GM19238 (cell line): ENCODE data around the gene GPX5.
A peak's percentile ranks its signal among the peaks of the same experiment; 100 is the strongest.
"Not testable (repeated sequence)": the region's sequence is repeated elsewhere in the genome, so short reads cannot be mapped to it uniquely, and the experiment has no call there.

Source experiments
- DNase-seq: peaks from one replicate; pipeline ENCODE4 v3.0.0; 2011; ENCODE audit warnings: low spot score; ENCODE audit not compliant: insufficient read length

GPX5 gene

GRCh38 chr6:28512387-28512786 lies 13.3 kb upstream of the GPX5 start:
- DNase-seq, result not testable (repeated sequence)

DNA sequence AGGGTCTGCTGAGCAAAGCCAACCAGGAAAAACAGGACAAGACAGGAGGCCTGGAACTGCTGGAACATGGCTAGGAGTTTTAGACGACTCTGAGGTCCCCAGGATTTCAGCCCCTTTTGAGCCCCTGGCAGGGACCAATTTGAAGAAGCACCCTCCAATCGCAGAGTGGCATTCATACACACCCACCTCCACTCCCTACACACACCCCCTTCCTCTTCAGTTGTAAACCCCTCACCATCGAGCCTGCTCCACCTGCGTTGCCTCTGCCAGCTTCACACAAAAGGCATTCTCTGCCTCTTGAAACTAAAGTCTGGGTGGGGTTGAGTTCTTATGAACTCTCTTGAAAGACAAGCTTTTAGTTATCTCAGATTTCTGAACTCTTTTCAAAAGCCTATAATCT lies 10.0 kb upstream of the GPX5 start, which contains the start of gene GPX6:
TSS of gene GPX6 (minus strand) at position 118 of the 400 bp plus-strand sequence. CDS start at position 68, 50 bp downstream.
- no peak for DNase-seq

GRCh38 chr6:28517964-28518363 lies 7.7 kb upstream of the GPX5 start:
- DNase-seq, result no peak

DNA sequence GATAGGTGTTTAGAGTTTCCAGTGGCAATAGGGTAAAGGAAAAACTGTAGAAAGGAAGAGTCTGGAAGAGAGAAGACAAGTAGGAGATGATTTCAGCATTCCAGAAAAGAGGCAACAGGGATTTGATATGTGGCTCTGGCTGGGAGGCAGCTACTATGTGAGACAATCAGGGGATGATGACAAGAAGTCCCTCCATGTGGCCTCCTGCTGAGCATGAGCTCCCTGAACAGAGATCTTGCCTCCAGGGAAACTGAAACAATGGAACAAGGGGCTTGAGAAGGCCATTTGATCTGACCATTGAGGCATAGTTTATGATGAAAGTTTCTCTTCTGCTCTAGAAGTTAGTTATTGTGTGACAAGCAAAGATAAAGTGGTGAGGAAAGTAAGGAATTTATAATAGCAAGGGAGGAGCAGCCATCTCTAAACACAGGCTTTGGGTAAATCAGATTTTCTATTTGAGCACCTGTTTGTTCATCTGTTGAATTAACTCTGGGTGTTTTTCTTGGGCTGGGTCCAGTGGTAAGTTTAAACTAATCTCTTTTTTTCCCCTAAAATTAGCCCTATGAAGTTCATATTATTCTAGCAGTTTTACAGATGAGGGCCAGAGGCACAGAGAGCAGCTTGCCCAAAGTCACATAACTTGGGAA lies 3.0 kb upstream of the GPX5 start:
- DNase-seq, result no peak

GRCh38 chr6:28523241-28523622 lies 2.4 kb upstream of the GPX5 start:
- DNase-seq, result no peak

DNA sequence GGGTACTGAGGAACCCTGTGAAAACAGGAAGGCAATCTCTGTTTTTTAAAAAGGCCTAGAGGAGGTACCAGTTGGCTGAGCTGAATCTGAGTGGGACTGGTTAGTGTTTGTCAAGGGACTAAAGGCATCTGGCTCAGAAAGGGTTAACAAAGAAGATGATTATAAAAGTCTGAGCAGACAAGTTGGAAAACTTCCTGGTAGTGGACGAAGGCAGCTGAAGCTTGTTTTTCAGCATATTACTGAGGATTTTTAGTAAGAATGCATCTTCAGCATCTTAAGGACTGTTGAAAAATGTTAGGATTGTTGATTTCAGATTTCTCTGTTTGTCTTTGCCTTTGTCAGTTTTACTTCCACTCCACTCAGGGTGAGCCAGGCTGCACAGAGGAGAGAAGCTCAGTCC lies 5.1 kb downstream of the GPX5 start:
- DNase-seq, result no peak

DNA sequence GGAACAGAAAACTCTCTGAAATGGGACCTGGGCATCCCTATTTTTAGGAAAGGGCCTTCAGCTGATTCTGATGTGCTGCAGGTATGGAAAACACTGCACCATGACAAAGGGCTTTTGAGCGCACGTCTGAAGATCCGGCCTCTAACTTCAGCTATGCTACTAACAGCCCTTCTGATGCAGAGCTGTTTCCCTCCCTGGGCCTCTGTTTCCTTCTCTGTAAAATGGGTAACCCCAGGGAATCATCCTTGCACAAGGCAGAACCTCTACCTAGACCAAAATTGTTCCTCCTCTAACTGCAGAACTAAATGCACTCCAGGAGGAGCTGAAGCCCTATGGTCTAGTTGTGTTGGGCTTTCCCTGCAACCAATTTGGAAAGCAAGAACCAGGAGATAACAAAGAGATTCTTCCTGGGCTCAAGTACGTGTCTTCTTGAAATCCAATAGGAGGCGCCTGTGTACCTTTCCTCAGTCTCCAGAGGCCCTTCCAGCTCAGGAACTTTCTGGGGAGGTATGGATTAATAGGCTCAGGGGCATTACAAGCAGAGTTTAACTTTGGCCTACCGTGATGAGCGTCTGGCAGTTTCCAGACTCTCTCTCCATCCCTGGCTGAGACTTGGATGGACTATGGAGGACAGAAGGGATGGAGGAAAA lies 5.9 kb downstream of the GPX5 start:
- DNase-seq, result no peak

- no peak for DNase-seq
These were observed 8.6 kb downstream of the GPX5 start for GRCh38 chr6:28534306-28534705.

GRCh38 chr6:28534875-28535274 lies 9.2 kb downstream of the GPX5 start:
- DNase-seq, result no peak

GRCh38 chr6:28537065-28537464 lies 11.4 kb downstream of the GPX5 start:
- DNase-seq, result no peak

DNA sequence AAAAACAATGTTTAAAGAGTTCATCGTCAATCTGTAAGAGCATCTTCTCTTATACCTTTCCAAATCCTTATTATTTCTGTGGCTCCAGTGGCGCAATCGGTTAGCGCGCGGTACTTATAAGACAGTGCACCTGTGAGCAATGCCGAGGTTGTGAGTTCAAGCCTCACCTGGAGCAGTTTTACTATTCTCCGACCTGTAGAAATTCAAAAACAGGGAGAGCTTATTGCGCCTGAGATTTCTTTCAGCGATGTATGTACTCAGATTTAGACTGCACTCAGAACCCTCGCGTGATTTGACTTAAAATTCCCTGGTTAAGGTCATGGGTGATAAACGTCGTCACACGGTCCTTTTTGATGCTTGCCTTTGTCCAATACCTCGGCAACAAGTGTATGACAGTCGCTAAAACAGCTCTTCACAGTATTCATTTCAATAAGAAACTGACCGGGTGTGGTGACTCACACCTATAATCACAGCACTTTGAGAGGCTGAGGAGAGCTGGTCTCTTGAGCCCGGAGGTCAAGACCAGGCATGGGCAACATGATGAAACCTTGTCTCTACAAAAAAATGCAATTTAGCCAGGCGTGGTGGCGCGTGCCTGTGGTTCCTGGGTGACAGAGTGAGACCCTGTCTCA lies 11.9 kb downstream of the GPX5 start:
- DNase-seq, result no peak

DNA sequence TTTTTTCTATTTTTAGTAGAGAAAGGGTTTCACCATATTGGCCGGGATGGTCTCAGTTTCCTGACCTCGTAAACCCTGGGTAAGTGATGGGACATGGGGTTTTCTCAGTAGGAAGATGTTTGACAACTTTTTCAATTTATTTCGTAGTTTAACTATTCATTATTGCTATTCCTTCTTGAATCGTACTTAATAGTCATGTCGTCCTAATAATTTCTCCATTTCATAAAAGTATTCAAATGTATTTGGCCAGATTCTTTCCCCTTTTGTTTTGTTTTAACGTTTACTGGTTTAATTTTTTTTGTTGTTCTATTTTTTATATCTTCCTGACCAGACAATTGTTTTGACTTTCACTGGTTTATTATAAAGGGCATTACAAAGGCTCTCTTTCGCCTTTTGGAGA lies 16.3 kb downstream of the GPX5 start:
- no peak for DNase-seq

DNA sequence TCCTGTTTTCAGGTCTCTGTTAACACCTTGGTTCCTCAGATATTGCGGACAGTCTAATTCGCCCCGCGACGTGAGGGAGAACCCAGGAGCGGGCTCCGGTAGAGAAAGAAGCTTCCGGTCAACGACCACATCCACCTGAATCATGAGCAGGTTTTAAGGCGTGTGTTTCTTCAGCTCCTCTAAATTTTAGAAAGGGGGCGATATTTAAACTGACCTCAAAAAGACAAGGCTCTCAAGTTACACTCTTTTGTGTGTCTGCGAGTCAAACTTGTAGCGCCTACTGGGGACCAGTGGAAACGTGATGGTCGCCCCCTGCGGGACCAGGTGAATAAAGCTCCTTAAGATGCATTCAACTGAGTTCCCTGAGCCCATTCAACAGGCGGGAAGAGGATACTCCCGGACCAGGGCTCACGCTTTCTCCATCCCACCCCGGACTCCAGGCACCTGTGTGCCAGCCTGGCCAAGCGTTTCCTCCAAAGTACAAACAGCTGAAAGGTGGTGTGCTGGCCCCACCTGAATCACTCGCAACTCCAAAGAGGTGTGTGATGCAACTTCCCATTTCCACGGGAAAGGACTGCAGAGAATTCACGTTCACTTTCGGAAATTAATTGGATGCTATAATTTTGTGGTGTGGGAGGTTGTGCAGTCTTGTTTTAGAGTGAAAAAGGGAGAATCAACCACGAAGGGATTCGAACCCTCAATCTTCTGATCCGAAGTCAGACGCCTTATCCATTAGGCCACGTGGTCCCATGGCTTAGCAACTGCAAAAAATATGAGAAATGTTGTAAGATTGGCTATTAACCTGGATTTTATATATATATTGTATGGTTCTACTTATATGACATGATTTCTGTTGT lies 17.0 kb downstream of the GPX5 start:
- peak; percentile 19 for DNase-seq

GRCh38 chr6:28543651-28544610 lies 18.2 kb downstream of the GPX5 start:
- DNase-seq, result peak; percentile 16

- DNase-seq, result no peak
These were observed 20.3 kb downstream of the GPX5 start for GRCh38 chr6:28545955-28546354.

DNA sequence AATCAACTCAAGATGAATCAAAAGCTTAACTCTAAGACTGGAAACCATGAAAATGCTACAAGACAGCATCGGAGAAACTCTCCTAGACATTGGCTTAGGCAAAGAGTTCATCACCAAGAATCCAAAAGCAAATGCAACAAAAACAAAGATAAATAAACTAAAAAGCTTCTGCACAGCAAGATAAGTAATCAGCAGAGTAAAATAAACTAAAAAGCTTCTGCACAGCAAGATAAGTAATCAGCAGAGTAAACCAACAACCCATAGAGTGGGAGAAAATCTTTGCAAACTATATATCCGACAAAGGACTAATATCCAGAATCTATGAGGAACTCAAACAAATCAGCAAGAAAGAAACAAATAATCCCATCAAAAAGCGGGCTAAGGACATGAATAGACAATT lies 21.3 kb downstream of the GPX5 start:
- DNase-seq, result not testable (repeated sequence)

- no peak for DNase-seq
These were observed 26.4 kb downstream of the GPX5 start for GRCh38 chr6:28551891-28552666.

- DNase-seq, result no peak
These were observed 27.8 kb downstream of the GPX5 start for GRCh38 chr6:28553384-28553985.
